Astrocyte (in vitro differentiated cells and primary cell): Measurements from ENCODE around the gene PLEKHA6. TPM values are rescaled to one million over a fixed set of nuclear protein-coding genes. Genes with fewer than 3 reads are reported as not detected.

Experiments used
- DNase-seq: peaks from one replicate; pipeline ENCODE4 v3.0.0-alpha.2; 2010; ENCODE audit warnings: low read depth
- FAIRE-seq: peaks from 2 replicates; lab custom pipeline; 2011; peaks lifted over from hg19 to GRCh38; lab: Jason Lieb, UNC
- H2AFZ ChIP-seq: 2 replicates; pipeline ENCODE4 v1.6.0; 2012; ENCODE audit warnings: low read depth, low read length, inconsistent platforms
- H3K27ac ChIP-seq: 2 replicates; pipeline ENCODE4 v1.5.1; 2011; ENCODE audit warnings: low read depth, low read length, inconsistent platforms
- H3K27me3 ChIP-seq: 2 replicates; pipeline ENCODE4 v1.6.0; 2011; ENCODE audit warnings: low read length, inconsistent platforms; ENCODE audit not compliant: insufficient read depth
- H3K36me3 ChIP-seq: 2 replicates; pipeline ENCODE4 v1.5.1; 2011; ENCODE audit warnings: low read length, inconsistent platforms; ENCODE audit not compliant: insufficient read depth
- H3K4me1 ChIP-seq: 2 replicates; pipeline ENCODE4 v1.5.1; 2011; ENCODE audit warnings: low read length, inconsistent platforms; ENCODE audit not compliant: insufficient read depth
- H3K4me2 ChIP-seq: 2 replicates; pipeline ENCODE4 v1.6.0; 2012; ENCODE audit warnings: low read length, inconsistent platforms
- H3K4me3 ChIP-seq: 2 replicates; pipeline ENCODE4 v1.5.1; 2011; ENCODE audit warnings: low read depth, mild to moderate bottlenecking, low read length, inconsistent platforms; ENCODE audit not compliant: insufficient read depth
- H3K79me2 ChIP-seq: 2 replicates; pipeline ENCODE4 v1.6.0; 2012; ENCODE audit warnings: mild to moderate bottlenecking, low read length, inconsistent platforms; ENCODE audit not compliant: insufficient read depth
- H3K9ac ChIP-seq: 2 replicates; pipeline ENCODE4 v1.6.0; 2012; ENCODE audit warnings: mild to moderate bottlenecking, low read length, inconsistent platforms
- H3K9me3 ChIP-seq: 2 replicates; pipeline ENCODE4 v1.5.1; 2012; ENCODE audit warnings: low read depth, mild to moderate bottlenecking, low read length, inconsistent platforms; ENCODE audit not compliant: insufficient read depth
- H4K20me1 ChIP-seq: 2 replicates; pipeline ENCODE4 v1.6.0; 2012; ENCODE audit warnings: low read length, inconsistent platforms; ENCODE audit not compliant: insufficient read depth
- H3K27ac Mint-ChIP-seq: one replicate; pipeline ENCODE4 v1.8.0; 2021; ENCODE audit warnings: mild to moderate bottlenecking, mixed read lengths; ENCODE audit not compliant: unreplicated experiment
- H3K27me3 Mint-ChIP-seq: one replicate; pipeline ENCODE4 v1.8.0; 2021; ENCODE audit warnings: low read depth, mixed read lengths; ENCODE audit not compliant: unreplicated experiment
- H3K36me3 Mint-ChIP-seq: one replicate; pipeline ENCODE4 v1.8.0; 2021; ENCODE audit warnings: low read depth, mixed read lengths; ENCODE audit not compliant: unreplicated experiment
- H3K4me1 Mint-ChIP-seq: one replicate; pipeline ENCODE4 v1.8.0; 2021; ENCODE audit warnings: low read depth, mixed read lengths; ENCODE audit not compliant: unreplicated experiment
- H3K4me3 Mint-ChIP-seq: one replicate; pipeline ENCODE4 v1.8.0; 2021; ENCODE audit warnings: mild to moderate bottlenecking, moderate library complexity, mixed read lengths; ENCODE audit not compliant: unreplicated experiment
- H3K9me3 Mint-ChIP-seq: one replicate; pipeline ENCODE4 v1.8.0; 2021; ENCODE audit warnings: mild to moderate bottlenecking, mixed read lengths; ENCODE audit not compliant: unreplicated experiment
- EZH2 ChIP-seq: IDR thresholded peaks from 2 replicates; pipeline ENCODE4 v1.6.1; 2012; ENCODE audit warnings: mild to moderate bottlenecking, low read length, inconsistent platforms; ENCODE audit not compliant: insufficient read depth
- total RNA-seq: library from RNA; stranded (reverse); gene quantifications from 2 replicates; pipeline ENCODE4 v1.2.1, GENCODE V29; 2021
- TF ChIP-seq, protein P1 (sequence below): IDR thresholded peaks from 2 replicates; pipeline ENCODE4 v1.5.1; 2011; ENCODE audit warnings: low read depth, mild to moderate bottlenecking, inconsistent platforms, low read length, moderate library complexity; ENCODE audit not compliant: insufficient read depth

PLEKHA6 gene
- total RNA-seq, 1 donor from 2014 or later, result 1.5 TPM

DNA sequence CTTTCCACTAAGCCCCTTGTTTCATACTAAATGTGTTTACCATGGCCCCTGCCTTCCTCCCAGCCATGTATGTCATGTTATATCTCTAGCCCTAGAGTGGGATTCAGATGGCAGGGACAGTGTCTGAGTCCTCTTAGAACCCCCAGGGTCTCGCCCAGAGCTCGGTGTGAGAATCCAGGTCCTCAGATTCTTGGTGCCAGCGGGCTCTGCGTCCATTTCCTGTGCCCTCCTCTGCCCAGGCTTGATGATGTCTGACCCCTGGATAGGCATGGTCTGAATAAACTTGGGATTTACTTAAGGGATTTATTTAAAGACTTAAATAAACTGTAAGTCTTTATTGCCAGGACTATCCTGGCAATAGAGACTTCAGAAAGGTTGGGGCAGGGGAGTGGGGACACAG, 157.2 kb downstream of the PLEKHA6 start:
- Mint-ChIP-seq H3K36me3 (peaks cover 2% of the 10 kb centered on the region), H3K27ac (no peak overlapping the region), H3K27me3 (peaks cover 6% of the 10 kb centered on the region), H3K4me3 (no peak overlapping the region), H3K9me3 (no peaks in the 10 kb centered on the region), H3K4me1 (peaks cover 12% of the 10 kb centered on the region)
- FAIRE-seq, result no peak
- TF ChIP-seq, protein P1, sequence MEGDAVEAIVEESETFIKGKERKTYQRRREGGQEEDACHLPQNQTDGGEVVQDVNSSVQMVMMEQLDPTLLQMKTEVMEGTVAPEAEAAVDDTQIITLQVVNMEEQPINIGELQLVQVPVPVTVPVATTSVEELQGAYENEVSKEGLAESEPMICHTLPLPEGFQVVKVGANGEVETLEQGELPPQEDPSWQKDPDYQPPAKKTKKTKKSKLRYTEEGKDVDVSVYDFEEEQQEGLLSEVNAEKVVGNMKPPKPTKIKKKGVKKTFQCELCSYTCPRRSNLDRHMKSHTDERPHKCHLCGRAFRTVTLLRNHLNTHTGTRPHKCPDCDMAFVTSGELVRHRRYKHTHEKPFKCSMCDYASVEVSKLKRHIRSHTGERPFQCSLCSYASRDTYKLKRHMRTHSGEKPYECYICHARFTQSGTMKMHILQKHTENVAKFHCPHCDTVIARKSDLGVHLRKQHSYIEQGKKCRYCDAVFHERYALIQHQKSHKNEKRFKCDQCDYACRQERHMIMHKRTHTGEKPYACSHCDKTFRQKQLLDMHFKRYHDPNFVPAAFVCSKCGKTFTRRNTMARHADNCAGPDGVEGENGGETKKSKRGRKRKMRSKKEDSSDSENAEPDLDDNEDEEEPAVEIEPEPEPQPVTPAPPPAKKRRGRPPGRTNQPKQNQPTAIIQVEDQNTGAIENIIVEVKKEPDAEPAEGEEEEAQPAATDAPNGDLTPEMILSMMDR, result no peak
- no peak for TF ChIP-seq EZH2
- Histone ChIP-seq H3K79me2 (no peaks in the 10 kb centered on the region), H4K20me1 (no peaks in the 10 kb centered on the region), H2AFZ (no peak overlapping the region), H3K27ac (no peak overlapping the region), H3K36me3 (no peaks in the 10 kb centered on the region), H3K27me3 (peaks cover 7% of the 10 kb centered on the region), H3K4me3 (no peak overlapping the region), H3K9ac (no peak overlapping the region), H3K9me3 (no peaks in the 10 kb centered on the region), H3K4me2 (no peak overlapping the region), H3K4me1 (peaks cover 20% of the 10 kb centered on the region)
- DNase-seq, result no peak

DNA sequence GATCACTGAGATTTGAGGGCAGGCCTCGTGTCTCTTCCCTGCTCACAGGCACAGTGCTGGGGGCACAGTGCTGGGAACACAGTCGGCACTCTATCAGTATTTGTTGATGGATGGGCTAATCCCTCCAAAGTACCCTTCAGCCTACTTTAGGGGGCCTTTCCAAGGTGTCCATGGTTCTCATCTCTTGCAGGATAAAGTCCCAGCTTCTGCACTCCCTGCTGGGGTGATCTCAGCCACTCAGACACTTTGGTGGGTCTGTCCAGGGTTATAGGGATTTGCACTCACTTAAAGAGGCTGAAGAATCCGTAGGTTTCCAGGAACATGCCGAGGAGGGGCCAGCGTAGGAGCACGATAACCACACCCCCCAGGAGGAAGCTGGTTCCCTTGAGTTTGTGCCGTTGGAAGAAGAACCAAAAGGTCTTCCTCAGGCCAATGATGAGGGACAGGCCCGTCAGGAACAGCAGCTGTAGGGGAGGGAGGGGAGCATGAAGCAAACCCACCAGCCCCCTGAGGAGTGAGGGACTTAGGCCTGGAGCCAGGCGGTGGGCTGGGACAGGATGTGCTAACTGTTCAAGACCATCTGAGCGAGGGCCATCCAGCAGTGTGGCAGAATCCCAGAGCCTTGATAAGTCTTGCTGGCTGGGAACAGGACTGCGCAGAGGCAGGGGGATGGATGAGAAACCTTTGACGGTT, 158.2 kb downstream of the PLEKHA6 start:
- Histone ChIP-seq H4K20me1 (no peaks in the 10 kb centered on the region), H3K79me2 (no peaks in the 10 kb centered on the region), H3K27ac (no peak overlapping the region), H3K4me3 (no peak overlapping the region), H3K27me3 (peaks cover 3% of the 10 kb centered on the region), H3K36me3 (no peaks in the 10 kb centered on the region), H3K9me3 (no peaks in the 10 kb centered on the region), H3K4me2 (no peak overlapping the region), H3K4me1 (peaks cover 24% of the 10 kb centered on the region), H3K9ac (no peak overlapping the region), H2AFZ (no peak overlapping the region)
- H3K36me3 Mint-ChIP-seq, result peaks cover 2% of the 10 kb centered on the region
- H3K4me3 Mint-ChIP-seq, result no peak overlapping the region
- FAIRE-seq (no peak), DNase-seq (no peak)
- peaks cover 3% of the 10 kb centered on the region for H3K27me3 Mint-ChIP-seq
- H3K9me3 Mint-ChIP-seq, result no peaks in the 10 kb centered on the region
- no peak overlapping the region for H3K27ac Mint-ChIP-seq
- H3K4me1 Mint-ChIP-seq, result peaks cover 17% of the 10 kb centered on the region
- TF ChIP-seq EZH2, result no peak
- TF ChIP-seq, protein P1, result no peak

DNA sequence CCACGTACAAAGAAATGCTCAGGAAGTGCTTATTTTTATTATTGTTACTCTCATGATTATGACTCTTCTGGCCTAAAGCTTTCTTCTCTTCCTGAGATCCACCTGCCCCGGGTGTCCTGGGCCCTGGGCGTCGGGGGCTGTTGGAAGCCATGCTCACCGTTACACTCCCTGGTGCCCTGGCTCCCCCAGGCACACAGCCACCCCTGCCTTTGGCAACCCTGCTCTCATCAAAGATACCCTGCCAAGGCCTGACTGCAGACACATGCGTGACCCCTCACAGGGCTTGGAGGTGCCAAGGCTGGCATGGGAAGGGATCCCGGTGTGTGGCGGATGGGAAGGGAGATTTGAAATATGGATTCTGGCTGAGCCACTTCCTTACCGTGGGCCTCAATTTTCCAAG, 160.2 kb downstream of the PLEKHA6 start:
- peaks cover 35% of the 10 kb centered on the region for H3K4me1 Mint-ChIP-seq
- FAIRE-seq, result no peak

More for the DNA sequence above, 160.2 kb downstream of the PLEKHA6 start:
- Histone ChIP-seq H3K4me3 (no peak overlapping the region), H3K9me3 (no peaks in the 10 kb centered on the region), H3K79me2 (no peaks in the 10 kb centered on the region), H2AFZ (no peak overlapping the region), H3K9ac (peak overlapping the region; percentile 43), H3K4me1 (peaks cover 39% of the 10 kb centered on the region), H3K36me3 (no peaks in the 10 kb centered on the region), H3K27ac (peak overlapping the region; percentile 77), H4K20me1 (no peaks in the 10 kb centered on the region), H3K27me3 (peaks cover 3% of the 10 kb centered on the region), H3K4me2 (no peak overlapping the region)
- no peak overlapping the region for H3K4me3 Mint-ChIP-seq
- TF ChIP-seq, protein P1, result no peak
- TF ChIP-seq EZH2, result no peak
- H3K36me3 Mint-ChIP-seq, result peaks cover 2% of the 10 kb centered on the region
- no peaks in the 10 kb centered on the region for H3K9me3 Mint-ChIP-seq
- H3K27ac Mint-ChIP-seq, result peak overlapping the region; percentile 66
- peaks cover 2% of the 10 kb centered on the region for H3K27me3 Mint-ChIP-seq
- DNase-seq, result no peak
